Ovary (tissue), 3 donors: ENCODE results near the gene ZZZ3.

Experiments
- EP300 ChIP-seq: sonication (generic); formaldehyde crosslinking; IDR thresholded peaks from one replicate; pipeline ENCODE4 v1.6.1; 2017; ENCODE audit warnings: antibody characterized with exemption
- TF ChIP-seq, protein P1 (sequence below), 3 donors: fragments of 450-650 bp in 2 of 3; fragments of 200-600 bp in 1 of 3; IDR thresholded peaks; one replicate each; pipeline versions ENCODE4 v1.5.1 to v1.8.0; 2016 to 2022; ENCODE audit warnings: antibody characterized with exemption in 3 of 3, mild to moderate bottlenecking in 1 of 3
- donor health status: DM: no; HTN: no; CAD: no.

DNA sequence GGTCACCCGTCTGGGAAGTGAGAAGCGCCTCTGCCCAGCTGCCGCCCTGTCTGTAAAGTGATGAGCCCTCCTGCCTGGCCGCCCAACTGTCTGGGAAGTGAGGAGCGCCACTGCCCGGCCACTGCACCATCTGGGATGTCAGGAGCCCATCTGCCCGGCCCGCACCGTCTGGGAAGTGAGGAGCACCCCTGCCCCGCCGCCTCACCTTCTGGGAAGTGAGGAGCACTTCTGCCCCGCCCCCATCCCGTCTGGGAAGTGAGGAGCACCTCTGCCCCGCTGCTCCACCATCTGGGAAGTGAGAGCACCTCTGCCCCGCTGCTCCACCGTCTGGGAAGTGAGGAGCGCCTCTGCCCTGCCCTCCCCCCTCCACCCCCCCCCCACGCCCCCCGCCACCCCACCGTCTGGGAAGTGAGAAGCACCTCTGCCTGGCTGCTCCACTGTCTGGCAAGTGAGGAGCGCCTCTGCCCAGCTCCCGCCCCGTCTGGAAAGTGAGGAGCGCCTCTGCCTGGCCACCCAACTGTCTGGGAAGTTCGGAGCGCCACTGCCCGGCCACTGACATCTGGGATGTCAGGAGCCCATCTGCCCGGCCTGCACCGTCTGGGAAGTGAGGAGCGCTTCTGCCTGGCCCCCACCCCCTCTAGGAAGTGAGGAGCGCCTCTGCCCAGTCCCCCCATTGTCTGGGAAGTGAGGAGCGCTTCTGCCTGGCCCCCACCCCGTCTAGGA, 4.5 kb upstream of the ZZZ3 start:
- TF ChIP-seq, protein P1, sequence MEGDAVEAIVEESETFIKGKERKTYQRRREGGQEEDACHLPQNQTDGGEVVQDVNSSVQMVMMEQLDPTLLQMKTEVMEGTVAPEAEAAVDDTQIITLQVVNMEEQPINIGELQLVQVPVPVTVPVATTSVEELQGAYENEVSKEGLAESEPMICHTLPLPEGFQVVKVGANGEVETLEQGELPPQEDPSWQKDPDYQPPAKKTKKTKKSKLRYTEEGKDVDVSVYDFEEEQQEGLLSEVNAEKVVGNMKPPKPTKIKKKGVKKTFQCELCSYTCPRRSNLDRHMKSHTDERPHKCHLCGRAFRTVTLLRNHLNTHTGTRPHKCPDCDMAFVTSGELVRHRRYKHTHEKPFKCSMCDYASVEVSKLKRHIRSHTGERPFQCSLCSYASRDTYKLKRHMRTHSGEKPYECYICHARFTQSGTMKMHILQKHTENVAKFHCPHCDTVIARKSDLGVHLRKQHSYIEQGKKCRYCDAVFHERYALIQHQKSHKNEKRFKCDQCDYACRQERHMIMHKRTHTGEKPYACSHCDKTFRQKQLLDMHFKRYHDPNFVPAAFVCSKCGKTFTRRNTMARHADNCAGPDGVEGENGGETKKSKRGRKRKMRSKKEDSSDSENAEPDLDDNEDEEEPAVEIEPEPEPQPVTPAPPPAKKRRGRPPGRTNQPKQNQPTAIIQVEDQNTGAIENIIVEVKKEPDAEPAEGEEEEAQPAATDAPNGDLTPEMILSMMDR (IDR thresholded peaks at IDR 0.05), result no peak
- TF ChIP-seq EP300, result no peak
